Measurements from ENCODE around the gene VPS45.
A peak's percentile ranks its signal among the peaks of the same experiment; 100 is the strongest.
"Not testable (repeated sequence)": the region's sequence is repeated elsewhere in the genome, so short reads cannot be mapped to it uniquely, and the experiment has no call there.

Gene VPS45

GRCh38 chr1:150134537-150134936, 67.0 kb downstream of the VPS45 start:
- Histone ChIP-seq H3K36me3 (ENCODE audit: insufficient read depth, low read depth, low read length) (no peaks in the 10 kb centered on the region), H3K27ac (ENCODE audit: low read length) (no peak overlapping the region), H3K27me3 (ENCODE audit: insufficient read depth, low read length) (no peaks in the 10 kb centered on the region), H3K9me3 (ENCODE audit: insufficient read depth, low read depth, low read length) (no peaks in the 10 kb centered on the region), H3K4me3 (ENCODE audit: low read length) (no peak overlapping the region), H3K9ac (ENCODE audit: low read depth, low read length) (no peak overlapping the region), H3K4me1 (ENCODE audit: insufficient read depth, low read length) (no peaks in the 10 kb centered on the region)

GRCh38 chr1:150135400-150135799, 67.8 kb downstream of the VPS45 start:
- H3K4me3 ChIP-seq (ENCODE audit: low read length); H3K27me3 ChIP-seq (ENCODE audit: insufficient read depth, low read length); H3K27ac ChIP-seq (ENCODE audit: low read length); H3K9ac ChIP-seq (ENCODE audit: low read depth, low read length); H3K4me1 ChIP-seq (ENCODE audit: insufficient read depth, low read length); H3K36me3 ChIP-seq (ENCODE audit: insufficient read depth, low read depth, low read length); H3K9me3 ChIP-seq (ENCODE audit: insufficient read depth, low read depth, low read length): not testable (repeated sequence)

- H3K27me3 ChIP-seq (ENCODE audit: insufficient read depth, low read length) = no peaks in the 10 kb centered on the region
- H3K36me3 ChIP-seq (ENCODE audit: insufficient read depth, low read depth, low read length) = no peaks in the 10 kb centered on the region
- H3K9ac ChIP-seq (ENCODE audit: low read depth, low read length) = no peak overlapping the region
- H3K9me3 ChIP-seq (ENCODE audit: insufficient read depth, low read depth, low read length) = no peaks in the 10 kb centered on the region
- no peak overlapping the region for H3K27ac ChIP-seq (ENCODE audit: low read length)
- H3K4me1 ChIP-seq (ENCODE audit: insufficient read depth, low read length) = no peaks in the 10 kb centered on the region
- no peak overlapping the region for H3K4me3 ChIP-seq (ENCODE audit: low read length)
These were observed 70.5 kb downstream of the VPS45 start for GRCh38 chr1:150138044-150138443.

GRCh38 chr1:150141452-150141851, 73.9 kb downstream of the VPS45 start:
- Histone ChIP-seq H3K27me3 (ENCODE audit: insufficient read depth, low read length) (no peaks in the 10 kb centered on the region), H3K4me3 (ENCODE audit: low read length) (no peak overlapping the region), H3K36me3 (ENCODE audit: insufficient read depth, low read depth, low read length) (no peaks in the 10 kb centered on the region), H3K9me3 (ENCODE audit: insufficient read depth, low read depth, low read length) (no peaks in the 10 kb centered on the region), H3K27ac (ENCODE audit: low read length) (no peak overlapping the region), H3K9ac (ENCODE audit: low read depth, low read length) (no peak overlapping the region), H3K4me1 (ENCODE audit: insufficient read depth, low read length) (no peaks in the 10 kb centered on the region)

- no peak overlapping the region for H3K9ac ChIP-seq (ENCODE audit: low read depth, low read length)
- no peak overlapping the region for H3K4me3 ChIP-seq (ENCODE audit: low read length)
- no peak overlapping the region for H3K27ac ChIP-seq (ENCODE audit: low read length)
- H3K4me1 ChIP-seq (ENCODE audit: insufficient read depth, low read length) = no peaks in the 10 kb centered on the region
- H3K27me3 ChIP-seq (ENCODE audit: insufficient read depth, low read length) = no peaks in the 10 kb centered on the region
- no peaks in the 10 kb centered on the region for H3K36me3 ChIP-seq (ENCODE audit: insufficient read depth, low read depth, low read length)
- no peaks in the 10 kb centered on the region for H3K9me3 ChIP-seq (ENCODE audit: insufficient read depth, low read depth, low read length)
These were observed 74.5 kb downstream of the VPS45 start for GRCh38 chr1:150142083-150142482.

- Histone ChIP-seq H3K4me3 (ENCODE audit: low read length) (no peak overlapping the region), H3K27ac (ENCODE audit: low read length) (no peak overlapping the region)
These were observed 77.0 kb downstream of the VPS45 start for GRCh38 chr1:150144606-150145005.

GRCh38 chr1:150146016-150146415, 78.4 kb downstream of the VPS45 start:
- H3K27me3 ChIP-seq (ENCODE audit: insufficient read depth, low read length) = peaks cover 16% of the 10 kb centered on the region
- H3K36me3 ChIP-seq (ENCODE audit: insufficient read depth, low read depth, low read length); H3K9ac ChIP-seq (ENCODE audit: low read depth, low read length); H3K27ac ChIP-seq (ENCODE audit: low read length); H3K9me3 ChIP-seq (ENCODE audit: insufficient read depth, low read depth, low read length); H3K4me3 ChIP-seq (ENCODE audit: low read length); H3K4me1 ChIP-seq (ENCODE audit: insufficient read depth, low read length): not testable (repeated sequence)

More at GRCh38 chr1:150144606-150145005, 77.0 kb downstream of the VPS45 start:
- no peaks in the 10 kb centered on the region for H3K36me3 ChIP-seq (ENCODE audit: insufficient read depth, low read depth, low read length)
- no peaks in the 10 kb centered on the region for H3K4me1 ChIP-seq (ENCODE audit: insufficient read depth, low read length)
- no peak overlapping the region for H3K9ac ChIP-seq (ENCODE audit: low read depth, low read length)
- no peaks in the 10 kb centered on the region for H3K9me3 ChIP-seq (ENCODE audit: insufficient read depth, low read depth, low read length)
- peaks cover 16% of the 10 kb centered on the region for H3K27me3 ChIP-seq (ENCODE audit: insufficient read depth, low read length)

- Histone ChIP-seq H3K36me3 (ENCODE audit: insufficient read depth, low read depth, low read length) (peaks cover 5% of the 10 kb centered on the region; the same call in 1 of the 2 replicates), H3K27ac (ENCODE audit: low read length) (no peak overlapping the region), H3K9me3 (ENCODE audit: insufficient read depth, low read depth, low read length) (no peaks in the 10 kb centered on the region), H3K4me3 (ENCODE audit: low read length) (no peak overlapping the region), H3K4me1 (ENCODE audit: insufficient read depth, low read length) (peaks cover 5% of the 10 kb centered on the region), H3K27me3 (ENCODE audit: insufficient read depth, low read length) (peaks cover 16% of the 10 kb centered on the region), H3K9ac (ENCODE audit: low read depth, low read length) (no peak overlapping the region)
These were observed 79.4 kb downstream of the VPS45 start for GRCh38 chr1:150146849-150147542.

- Histone ChIP-seq H3K9me3 (ENCODE audit: insufficient read depth, low read depth, low read length) (no peaks in the 10 kb centered on the region), H3K4me1 (ENCODE audit: insufficient read depth, low read length) (peaks cover 8% of the 10 kb centered on the region), H3K9ac (ENCODE audit: low read depth, low read length) (peak overlapping the region; percentile 90; the same call in 1 of the 2 replicates), H3K36me3 (ENCODE audit: insufficient read depth, low read depth, low read length) (peaks cover 21% of the 10 kb centered on the region), H3K4me3 (ENCODE audit: low read length) (peak overlapping the region; percentile 85), H3K27ac (ENCODE audit: low read length) (no peak overlapping the region), H3K27me3 (ENCODE audit: insufficient read depth, low read length) (peaks cover 16% of the 10 kb centered on the region)
These were observed 81.3 kb downstream of the VPS45 start for GRCh38 chr1:150148837-150149270.

- H3K4me3 ChIP-seq (ENCODE audit: low read length) = peak within 1 kb of the TSS; percentile 93
- H3K9me3 ChIP-seq (ENCODE audit: insufficient read depth, low read depth, low read length) = no peaks in the 10 kb centered on the region
- peaks cover 27% of the 10 kb centered on the region for H3K36me3 ChIP-seq (ENCODE audit: insufficient read depth, low read depth, low read length)
- peaks cover 8% of the 10 kb centered on the region for H3K4me1 ChIP-seq (ENCODE audit: insufficient read depth, low read length)
- peak within 1 kb of the TSS; percentile 90 for H3K9ac ChIP-seq (ENCODE audit: low read depth, low read length)
- peaks cover 16% of the 10 kb centered on the region for H3K27me3 ChIP-seq (ENCODE audit: insufficient read depth, low read length)
- H3K27ac ChIP-seq (ENCODE audit: low read length) = peak within 1 kb of the TSS; percentile 13
These were observed 81.9 kb downstream of the VPS45 start, which contains the start of gene PLEKHO1 for GRCh38 chr1:150149271-150150132. Gene PLEKHO1 (plus strand): TSS chr1:150149916. CDS start chr1:150150258, 342 bp downstream.

- peaks cover 36% of the 10 kb centered on the region for H3K36me3 ChIP-seq (ENCODE audit: insufficient read depth, low read depth, low read length)
- peak overlapping the region; percentile 13 for H3K27ac ChIP-seq (ENCODE audit: low read length)
- peak overlapping the region; percentile 86 for H3K9ac ChIP-seq (ENCODE audit: low read depth, low read length)
- peaks cover 8% of the 10 kb centered on the region for H3K4me1 ChIP-seq (ENCODE audit: insufficient read depth, low read length)
- no peaks in the 10 kb centered on the region for H3K9me3 ChIP-seq (ENCODE audit: insufficient read depth, low read depth, low read length)
- peaks cover 16% of the 10 kb centered on the region for H3K27me3 ChIP-seq (ENCODE audit: insufficient read depth, low read length)
- H3K4me3 ChIP-seq (ENCODE audit: low read length) = peak overlapping the region; percentile 93
These were observed 82.8 kb downstream of the VPS45 start for GRCh38 chr1:150150133-150151021.

Data from iPS-20b (cell line).